Endothelial cell of umbilical vein (primary cell): Measurements from ENCODE around the gene TIGD1.

Experiments
- MYC ChIP-seq: IDR thresholded peaks from one replicate; pipeline ENCODE4 v1.6.1; 2011; ENCODE audit warnings: mild to moderate bottlenecking, low read depth, low read length
- POLR2AphosphoS5 ChIP-seq: IDR thresholded peaks from 2 replicates; pipeline ENCODE4 v1.6.1; 2012; ENCODE audit warnings: low read depth, mild to moderate bottlenecking, control low read depth, low read length, moderate library complexity; ENCODE audit not compliant: insufficient read depth
- TF ChIP-seq, protein P1 (sequence below), 2 donors: IDR thresholded peaks; 1 replicate in 1 of 2; 2 replicates in 1 of 2; pipeline ENCODE4 v1.5.1; 2011; ENCODE audit warnings: low read length in 2 of 2, mild to moderate bottlenecking in 2 of 2, moderate library complexity in 2 of 2, control low read depth in 1 of 2, inconsistent platforms in 1 of 2, low read depth in 1 of 2; ENCODE audit not compliant: insufficient read depth in 1 of 2; ENCODE audit errors: extremely low read depth in 1 of 2

DNA sequence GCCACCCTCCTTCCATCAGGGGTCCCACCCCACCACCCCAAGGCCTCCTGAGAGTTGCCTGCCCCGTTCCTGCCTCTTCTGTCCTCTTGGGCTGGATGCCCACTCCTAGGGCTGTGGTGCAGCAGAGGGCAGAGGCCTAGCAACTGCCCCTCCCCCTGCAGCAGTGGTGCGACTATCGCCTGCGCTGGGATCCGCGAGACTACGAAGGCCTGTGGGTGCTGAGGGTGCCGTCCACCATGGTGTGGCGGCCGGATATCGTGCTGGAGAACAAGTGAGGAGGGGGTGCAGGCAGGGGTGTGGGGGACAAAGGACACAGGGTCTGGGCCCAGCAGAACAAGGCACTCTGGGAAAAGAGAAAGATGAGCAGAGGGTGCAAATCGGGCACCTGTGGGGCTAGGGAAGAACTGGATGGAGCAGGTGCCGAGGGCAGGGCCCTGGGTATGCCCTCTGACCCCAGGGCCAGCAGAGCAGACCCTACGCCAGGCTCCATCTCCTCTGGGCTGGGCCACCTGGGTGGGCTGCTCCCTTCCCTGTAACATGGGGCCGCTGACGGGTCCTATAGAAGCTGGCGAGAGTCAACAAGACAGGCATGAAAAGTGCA, 9.8 kb downstream of the TIGD1 start:
- TF ChIP-seq POLR2AphosphoS5 (no peak), MYC (no peak)
- TF ChIP-seq, protein P1, sequence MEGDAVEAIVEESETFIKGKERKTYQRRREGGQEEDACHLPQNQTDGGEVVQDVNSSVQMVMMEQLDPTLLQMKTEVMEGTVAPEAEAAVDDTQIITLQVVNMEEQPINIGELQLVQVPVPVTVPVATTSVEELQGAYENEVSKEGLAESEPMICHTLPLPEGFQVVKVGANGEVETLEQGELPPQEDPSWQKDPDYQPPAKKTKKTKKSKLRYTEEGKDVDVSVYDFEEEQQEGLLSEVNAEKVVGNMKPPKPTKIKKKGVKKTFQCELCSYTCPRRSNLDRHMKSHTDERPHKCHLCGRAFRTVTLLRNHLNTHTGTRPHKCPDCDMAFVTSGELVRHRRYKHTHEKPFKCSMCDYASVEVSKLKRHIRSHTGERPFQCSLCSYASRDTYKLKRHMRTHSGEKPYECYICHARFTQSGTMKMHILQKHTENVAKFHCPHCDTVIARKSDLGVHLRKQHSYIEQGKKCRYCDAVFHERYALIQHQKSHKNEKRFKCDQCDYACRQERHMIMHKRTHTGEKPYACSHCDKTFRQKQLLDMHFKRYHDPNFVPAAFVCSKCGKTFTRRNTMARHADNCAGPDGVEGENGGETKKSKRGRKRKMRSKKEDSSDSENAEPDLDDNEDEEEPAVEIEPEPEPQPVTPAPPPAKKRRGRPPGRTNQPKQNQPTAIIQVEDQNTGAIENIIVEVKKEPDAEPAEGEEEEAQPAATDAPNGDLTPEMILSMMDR (IDR thresholded peaks at IDR 0.05; ENCODE audit: extremely low read depth in 1 of 2, insufficient read depth in 1 of 2, low read depth in 1 of 2, low read length in 2 of 2): no peak
